MCF 10A (cell line): Measurements from ENCODE around the gene CIAO1. TPM values are rescaled to one million over a fixed set of nuclear protein-coding genes. Genes with fewer than 3 reads are reported as not detected.

Source experiments
- BruUV-seq: library from RNA; stranded (reverse); fragments of 400-500 nt; replicated peaks from 2 replicates; lab custom pipeline; 2021; lab: Mats Ljungman, UMichigan
- CTCF ChIA-PET: fragments of 300-600 bp; sonication (Branson Sonifier 250); formaldehyde crosslinking; extraction: SDS; loops from one replicate; lab custom pipeline; 2021; ENCODE audit warnings: antibody characterized with exemption, inconsistent platforms; lab: Yijun Ruan, JAX
- POLR2A ChIA-PET: fragments of 300-600, 350-650 bp; sonication (Branson Sonifier 250); formaldehyde crosslinking; extraction: SDS; loops from one replicate; lab custom pipeline; 2020; ENCODE audit warnings: antibody characterized with exemption, inconsistent platforms; lab: Yijun Ruan, JAX
- DNase-seq: peaks from one replicate; pipeline ENCODE4 v3.0.0-alpha.2; 2018; ENCODE audit not compliant: unreplicated experiment
- H3K27ac Mint-ChIP-seq: one replicate; pipeline ENCODE4 v1.8.0; 2022; ENCODE audit warnings: mild to moderate bottlenecking, low read depth, mixed read lengths; ENCODE audit not compliant: unreplicated experiment
- H3K27me3 Mint-ChIP-seq: one replicate; pipeline ENCODE4 v1.8.0; 2022; ENCODE audit warnings: mixed read lengths; ENCODE audit not compliant: insufficient read depth, unreplicated experiment
- H3K36me3 Mint-ChIP-seq: one replicate; pipeline ENCODE4 v1.8.0; 2022; ENCODE audit warnings: mild to moderate bottlenecking, moderate library complexity, mixed read lengths; ENCODE audit not compliant: insufficient read depth, unreplicated experiment
- H3K4me1 Mint-ChIP-seq: one replicate; pipeline ENCODE4 v1.8.0; 2022; ENCODE audit warnings: mixed read lengths; ENCODE audit not compliant: insufficient read depth, unreplicated experiment
- H3K4me3 Mint-ChIP-seq: one replicate; pipeline ENCODE4 v1.8.0; 2022; ENCODE audit warnings: mild to moderate bottlenecking, moderate library complexity, mixed read lengths; ENCODE audit not compliant: unreplicated experiment
- H3K9me3 Mint-ChIP-seq: one replicate; pipeline ENCODE4 v1.8.0; 2022; ENCODE audit warnings: mixed read lengths; ENCODE audit not compliant: unreplicated experiment
- intact Hi-C: fragments of 100-400 bp; cut with micrococcal nuclease; formaldehyde crosslinking; loops from 2 replicates; pipeline ENCODE4 v1.14.1; 2022
- total RNA-seq: library from RNA; stranded (reverse); gene quantifications from 2 replicates; pipeline ENCODE4 v1.2.3, GENCODE V29; 2022
- TF ChIP-seq, protein P1 (sequence below): fragments of 200-600 bp; IDR thresholded peaks from one replicate; pipeline ENCODE4 v1.8.0; 2022; ENCODE audit warnings: antibody characterized with exemption, mild to moderate bottlenecking; ENCODE audit not compliant: unreplicated experiment

The CIAO1 gene
- total RNA-seq, 1 experiment from 2014 or later, result 62.3 TPM

DNA sequence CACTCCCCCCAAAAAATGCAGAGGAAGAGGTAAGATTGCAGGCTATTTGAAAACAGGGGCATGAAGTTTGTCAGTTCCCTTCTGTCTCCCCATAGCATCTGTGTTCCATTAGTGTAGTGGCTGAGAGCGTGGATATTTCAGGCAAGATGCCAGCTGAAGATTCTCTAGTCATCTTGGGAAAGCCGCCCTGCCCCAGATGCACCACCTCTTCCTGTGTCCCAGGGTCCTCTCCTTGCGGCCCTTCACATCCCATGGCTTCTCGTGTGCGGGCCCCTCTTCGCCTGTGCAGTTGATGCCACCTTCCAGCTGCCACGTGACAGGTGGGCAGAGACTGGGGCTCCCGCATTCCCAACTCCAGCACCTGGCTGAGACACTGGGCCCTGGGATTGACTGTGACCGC, 16.4 kb upstream of the CIAO1 start:
- H3K27me3 Mint-ChIP-seq, result no peaks in the 10 kb centered on the region
- intact Hi-C loops, result no loop called here
- H3K36me3 Mint-ChIP-seq, result peaks cover 32% of the 10 kb centered on the region
- H3K9me3 Mint-ChIP-seq, result no peaks in the 10 kb centered on the region
- ChIA-PET CTCF (no interaction called here), POLR2A (interaction anchor here (1.6 kb wide), 1 partner anchor 10 kb away, joined by 5 read pairs; no protein-coding TSS in a partner anchor)
- H3K27ac Mint-ChIP-seq, result no peak overlapping the region
- BruUV-seq, result no TSS peak
- TF ChIP-seq, protein P1, sequence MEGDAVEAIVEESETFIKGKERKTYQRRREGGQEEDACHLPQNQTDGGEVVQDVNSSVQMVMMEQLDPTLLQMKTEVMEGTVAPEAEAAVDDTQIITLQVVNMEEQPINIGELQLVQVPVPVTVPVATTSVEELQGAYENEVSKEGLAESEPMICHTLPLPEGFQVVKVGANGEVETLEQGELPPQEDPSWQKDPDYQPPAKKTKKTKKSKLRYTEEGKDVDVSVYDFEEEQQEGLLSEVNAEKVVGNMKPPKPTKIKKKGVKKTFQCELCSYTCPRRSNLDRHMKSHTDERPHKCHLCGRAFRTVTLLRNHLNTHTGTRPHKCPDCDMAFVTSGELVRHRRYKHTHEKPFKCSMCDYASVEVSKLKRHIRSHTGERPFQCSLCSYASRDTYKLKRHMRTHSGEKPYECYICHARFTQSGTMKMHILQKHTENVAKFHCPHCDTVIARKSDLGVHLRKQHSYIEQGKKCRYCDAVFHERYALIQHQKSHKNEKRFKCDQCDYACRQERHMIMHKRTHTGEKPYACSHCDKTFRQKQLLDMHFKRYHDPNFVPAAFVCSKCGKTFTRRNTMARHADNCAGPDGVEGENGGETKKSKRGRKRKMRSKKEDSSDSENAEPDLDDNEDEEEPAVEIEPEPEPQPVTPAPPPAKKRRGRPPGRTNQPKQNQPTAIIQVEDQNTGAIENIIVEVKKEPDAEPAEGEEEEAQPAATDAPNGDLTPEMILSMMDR, result no peak
- peaks cover 6% of the 10 kb centered on the region for H3K4me1 Mint-ChIP-seq
- no peak for DNase-seq
- no peak overlapping the region for H3K4me3 Mint-ChIP-seq

DNA sequence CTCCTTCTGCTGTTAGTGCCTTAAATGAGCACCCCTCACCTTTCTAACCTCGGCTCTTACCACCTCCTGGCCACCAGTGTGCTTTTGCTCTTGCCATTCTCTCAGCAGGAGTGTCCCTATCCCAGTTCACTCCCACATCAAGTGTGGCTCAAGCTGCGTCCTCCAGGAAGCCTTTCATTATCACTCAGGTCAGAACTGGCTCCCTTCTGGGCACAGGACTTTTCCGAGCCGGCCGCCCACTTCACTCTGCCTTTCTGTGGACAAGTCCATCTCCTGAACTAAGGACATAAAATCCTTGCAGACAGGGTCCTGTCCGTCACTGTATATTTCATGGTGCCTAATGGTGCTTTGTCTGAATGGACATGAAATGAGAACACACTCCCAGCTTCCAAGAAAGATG, 15.8 kb upstream of the CIAO1 start:
- no TSS peak for BruUV-seq
- H3K4me1 Mint-ChIP-seq, result peaks cover 6% of the 10 kb centered on the region
- TF ChIP-seq, protein P1, result no peak

DNA sequence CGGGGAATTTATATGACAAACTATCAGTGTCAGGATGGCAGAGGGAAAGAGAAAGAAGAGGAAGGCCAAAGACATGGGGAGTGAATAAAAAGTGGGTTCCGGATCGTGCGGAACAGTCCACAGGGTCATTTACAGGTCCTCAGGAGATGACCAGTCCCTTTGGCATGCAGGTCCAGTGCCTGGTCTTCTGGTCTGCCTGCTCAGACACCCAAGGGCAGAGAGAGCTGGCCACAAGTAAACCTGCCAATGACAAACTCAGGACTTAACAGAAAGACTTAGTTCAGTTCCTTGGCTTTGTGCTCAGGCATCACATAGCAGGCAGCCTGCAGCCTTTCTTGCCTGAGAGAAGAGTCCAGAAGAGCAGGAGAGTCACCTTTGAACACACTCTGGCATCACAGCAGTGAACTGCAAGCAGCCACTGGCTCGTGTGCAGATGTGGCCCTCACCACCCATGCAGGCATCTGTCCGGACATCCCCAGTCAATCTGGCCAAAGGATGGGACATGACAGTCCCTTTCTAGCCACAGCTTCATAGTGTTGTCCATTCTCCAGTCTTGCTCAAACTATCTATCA, 14.2 kb upstream of the CIAO1 start:
- Mint-ChIP-seq H3K4me3 (no peak overlapping the region), H3K9me3 (no peaks in the 10 kb centered on the region), H3K27me3 (no peaks in the 10 kb centered on the region), H3K27ac (peak overlapping the region; percentile 42), H3K36me3 (peaks cover 52% of the 10 kb centered on the region), H3K4me1 (peaks cover 5% of the 10 kb centered on the region)
- POLR2A ChIA-PET, result no interaction called here
- DNase-seq, result peak; percentile 81
- CTCF ChIA-PET, result no interaction called here
- TF ChIP-seq, protein P1, result no peak
- intact Hi-C loops, result no loop called here
- BruUV-seq, result no TSS peak

More for the DNA sequence above, 15.8 kb upstream of the CIAO1 start:
- POLR2A ChIA-PET, result interaction anchor here (0.5 to 1.6 kb wide), 3 partner anchors 10 to 42 kb away, joined by 3 to 5 read pairs (median 4); partner anchors contain the start of gene STARD7
- no peak overlapping the region for H3K4me3 Mint-ChIP-seq
- peaks cover 38% of the 10 kb centered on the region for H3K36me3 Mint-ChIP-seq
- DNase-seq, result no peak
- no peaks in the 10 kb centered on the region for H3K27me3 Mint-ChIP-seq
- CTCF ChIA-PET, result no interaction called here
- no peaks in the 10 kb centered on the region for H3K9me3 Mint-ChIP-seq
- intact Hi-C loops, result no loop called here
- H3K27ac Mint-ChIP-seq, result no peak overlapping the region

DNA sequence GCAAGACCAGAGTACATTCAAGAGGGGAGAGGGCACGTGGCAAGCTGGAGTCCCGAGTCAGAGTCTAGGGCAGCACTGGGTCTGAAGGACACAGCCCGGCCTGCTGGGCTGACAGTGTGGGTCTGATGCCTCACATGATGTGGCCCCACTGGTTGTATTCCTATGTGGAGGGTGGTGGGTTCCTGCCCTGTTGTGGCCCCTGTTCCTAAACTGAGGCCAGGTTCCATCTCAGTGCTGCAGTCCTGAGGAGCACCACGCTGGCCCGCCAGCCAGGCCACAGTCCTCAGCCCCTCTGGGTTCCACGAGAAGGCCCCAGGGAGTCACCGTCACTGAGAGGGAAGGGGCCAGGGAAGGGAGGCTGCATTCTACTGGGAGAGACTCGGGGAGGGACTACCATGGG, 13.5 kb upstream of the CIAO1 start:
- no peak for DNase-seq
- ChIA-PET CTCF (no interaction called here), POLR2A (no interaction called here)
- Mint-ChIP-seq H3K4me1 (no peaks in the 10 kb centered on the region), H3K36me3 (peaks cover 59% of the 10 kb centered on the region), H3K4me3 (no peak overlapping the region), H3K27me3 (no peaks in the 10 kb centered on the region), H3K27ac (no peak overlapping the region), H3K9me3 (no peaks in the 10 kb centered on the region)
- TF ChIP-seq, protein P1, result no peak
- intact Hi-C loops, result no loop called here
- no TSS peak for BruUV-seq
